Endodermal cell (in vitro differentiated cells): Measurements from ENCODE around the gene SERPINA9. TPM values are rescaled to one million over a fixed set of nuclear protein-coding genes. Genes with fewer than 3 reads are reported as not detected.

Source experiments
- DNase-seq: peaks from one replicate; pipeline ENCODE4 v3.0.0-alpha.2; 2017
- H3K27ac ChIP-seq: 2 replicates; pipeline ENCODE4 v1.5.1; 2013; ENCODE audit warnings: mild to moderate bottlenecking, low read depth, low read length, moderate library complexity
- H3K27me3 ChIP-seq: 2 replicates; pipeline ENCODE4 v1.6.1; 2013; ENCODE audit warnings: mild to moderate bottlenecking, low read length, moderate library complexity; ENCODE audit not compliant: insufficient read depth, control insufficient read depth, poor library complexity, severe bottlenecking
- H3K36me3 ChIP-seq: 2 replicates; pipeline ENCODE4 v1.7.0; 2013; ENCODE audit warnings: mild to moderate bottlenecking, low read length, moderate library complexity; ENCODE audit not compliant: control insufficient read depth, insufficient read depth
- H3K4me1 ChIP-seq: one replicate; pipeline ENCODE4 v1.7.0; 2013; ENCODE audit warnings: low read length; ENCODE audit not compliant: control insufficient read depth, insufficient read depth
- H3K4me3 ChIP-seq: 2 replicates; pipeline ENCODE4 v1.5.1; 2013; ENCODE audit warnings: mild to moderate bottlenecking, low read length, moderate library complexity
- H3K9ac ChIP-seq: 2 replicates; pipeline ENCODE4 v1.6.1; 2013; ENCODE audit warnings: mild to moderate bottlenecking, low read length, moderate library complexity; ENCODE audit not compliant: poor library complexity, severe bottlenecking; ENCODE audit errors: extremely low read depth
- H3K9me3 ChIP-seq: 2 replicates; pipeline ENCODE4 v1.6.1; 2013; ENCODE audit warnings: mild to moderate bottlenecking, low read length, moderate library complexity; ENCODE audit not compliant: control insufficient read depth
- H3K27ac Mint-ChIP-seq: 2 replicates; pipeline ENCODE4 v1.8.0; 2020; ENCODE audit warnings: mixed read lengths
- H3K27me3 Mint-ChIP-seq: 2 replicates; pipeline ENCODE4 v1.8.0; 2021; ENCODE audit warnings: mild to moderate bottlenecking, mixed read lengths; ENCODE audit not compliant: insufficient read depth
- H3K36me3 Mint-ChIP-seq: 2 replicates; pipeline ENCODE4 v1.8.0; 2020; ENCODE audit warnings: low read depth, mixed read lengths
- H3K4me1 Mint-ChIP-seq: 2 replicates; pipeline ENCODE4 v1.8.0; 2020; ENCODE audit warnings: mixed read lengths
- H3K4me3 Mint-ChIP-seq: 2 replicates; pipeline ENCODE4 v1.8.0; 2020; ENCODE audit warnings: mild to moderate bottlenecking, moderate library complexity, mixed read lengths
- H3K9me3 Mint-ChIP-seq: 2 replicates; pipeline ENCODE4 v1.8.0; 2020; ENCODE audit warnings: mild to moderate bottlenecking, mixed read lengths
- WGBS, 2 experiments: methylation state at CpG; one replicate each; pipeline versions ENCODE4 v1.1.5 to v1.1.7; 2013; ENCODE audit warnings: missing lambda C conversion rate in 2 of 2, mixed read lengths in 1 of 2; ENCODE audit not compliant: insufficient coverage in 1 of 2, insufficient read length in 1 of 2; 5-methylcytosine and 5-hydroxymethylcytosine counted together
- total RNA-seq, 2 donors: library from RNA; stranded (reverse); fragmentation: NEBNext Ultra II Directional in 1 of 2; extraction: Animal tissue kit (Norgen Biotek cat#: 25700) in 1 of 2; gene quantifications; 2 replicates in 1 of 2; 3 replicates in 1 of 2; pipeline ENCODE4 v1.2.1, GENCODE V29; 2021
- TF ChIP-seq, protein P1 (sequence below): fragments of 200-600 bp; sonication (generic); conservative IDR thresholded peaks from 2 replicates; pipeline ENCODE4 v1.5.0; 2021; ENCODE audit warnings: antibody characterized with exemption, mild to moderate bottlenecking

The SERPINA9 gene
- total RNA-seq, 2 donors from 2014 or later: not detected

DNA sequence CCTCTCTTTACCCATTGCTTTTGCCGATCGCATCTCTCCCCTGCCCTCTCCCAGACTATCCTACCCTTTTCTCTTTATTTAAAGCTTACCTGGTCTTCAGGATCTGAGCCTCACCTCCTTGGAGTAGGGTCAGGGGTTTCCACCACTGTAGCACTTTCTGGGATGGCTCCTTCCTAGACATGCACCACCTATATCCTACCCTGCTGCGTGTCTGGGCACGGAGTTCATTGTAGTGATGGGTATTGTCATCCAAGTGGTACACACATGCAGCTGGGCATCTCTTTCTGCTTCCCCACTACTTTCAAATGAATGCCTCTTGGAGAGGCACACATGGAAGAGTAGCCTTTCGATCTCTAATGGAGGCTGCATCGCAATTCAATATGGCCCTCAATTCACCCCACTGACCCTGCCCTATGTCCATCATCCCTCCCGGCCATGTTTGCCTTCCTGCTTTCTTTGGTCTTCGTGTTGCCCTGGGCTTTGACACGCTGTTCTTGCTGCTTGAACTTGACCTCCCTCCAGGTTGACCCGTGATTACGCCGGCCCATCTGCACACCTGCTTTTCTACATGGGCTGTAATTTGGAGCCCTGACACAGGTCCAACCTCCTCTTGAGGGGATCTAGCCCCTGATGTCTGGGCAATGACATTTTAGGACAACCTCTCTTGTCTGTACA, 34.3 kb downstream of the SERPINA9 start:
- peaks cover 3% of the 10 kb centered on the region for H3K9me3 Mint-ChIP-seq

DNA sequence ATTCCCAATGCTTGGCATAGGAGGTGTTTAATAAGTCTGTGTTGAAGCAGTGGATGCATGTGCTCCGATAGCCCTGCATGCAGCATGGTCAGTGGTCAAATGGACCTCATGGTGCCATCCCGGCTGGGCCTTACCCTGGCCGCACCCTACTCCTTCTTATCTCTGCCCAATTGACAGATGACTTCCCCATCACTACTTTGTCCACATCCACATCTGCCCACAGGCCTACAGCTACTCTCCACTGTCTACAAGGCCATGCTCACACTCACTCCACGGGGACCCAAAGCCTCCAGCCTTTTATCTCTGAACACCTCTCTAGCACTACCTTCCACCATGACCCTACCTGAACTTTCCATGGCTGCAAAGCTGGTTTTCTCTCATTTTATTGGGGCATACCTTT, 34.9 kb downstream of the SERPINA9 start:
- Histone ChIP-seq H3K27me3 (no peaks in the 10 kb centered on the region), H3K27ac (no peak overlapping the region), H3K9ac (no peak overlapping the region), H3K36me3 (no peaks in the 10 kb centered on the region), H3K4me1 (no peaks in the 10 kb centered on the region), H3K4me3 (no peak overlapping the region), H3K9me3 (no peaks in the 10 kb centered on the region)
- no peaks in the 10 kb centered on the region for H3K4me1 Mint-ChIP-seq
- no peaks in the 10 kb centered on the region for H3K27me3 Mint-ChIP-seq
- H3K36me3 Mint-ChIP-seq: no peaks in the 10 kb centered on the region
- H3K9me3 Mint-ChIP-seq: peaks cover 3% of the 10 kb centered on the region
- no peak for DNase-seq
- H3K27ac Mint-ChIP-seq: no peak overlapping the region
- no peak overlapping the region for H3K4me3 Mint-ChIP-seq
- 97% methylated on average over 4 of the region's 4 CpGs; no CpG with 5 or more reads in 1 of the 2 experiments for WGBS, 2 experiments
- TF ChIP-seq, protein P1, sequence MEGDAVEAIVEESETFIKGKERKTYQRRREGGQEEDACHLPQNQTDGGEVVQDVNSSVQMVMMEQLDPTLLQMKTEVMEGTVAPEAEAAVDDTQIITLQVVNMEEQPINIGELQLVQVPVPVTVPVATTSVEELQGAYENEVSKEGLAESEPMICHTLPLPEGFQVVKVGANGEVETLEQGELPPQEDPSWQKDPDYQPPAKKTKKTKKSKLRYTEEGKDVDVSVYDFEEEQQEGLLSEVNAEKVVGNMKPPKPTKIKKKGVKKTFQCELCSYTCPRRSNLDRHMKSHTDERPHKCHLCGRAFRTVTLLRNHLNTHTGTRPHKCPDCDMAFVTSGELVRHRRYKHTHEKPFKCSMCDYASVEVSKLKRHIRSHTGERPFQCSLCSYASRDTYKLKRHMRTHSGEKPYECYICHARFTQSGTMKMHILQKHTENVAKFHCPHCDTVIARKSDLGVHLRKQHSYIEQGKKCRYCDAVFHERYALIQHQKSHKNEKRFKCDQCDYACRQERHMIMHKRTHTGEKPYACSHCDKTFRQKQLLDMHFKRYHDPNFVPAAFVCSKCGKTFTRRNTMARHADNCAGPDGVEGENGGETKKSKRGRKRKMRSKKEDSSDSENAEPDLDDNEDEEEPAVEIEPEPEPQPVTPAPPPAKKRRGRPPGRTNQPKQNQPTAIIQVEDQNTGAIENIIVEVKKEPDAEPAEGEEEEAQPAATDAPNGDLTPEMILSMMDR: no peak

More for the DNA sequence above, 34.3 kb downstream of the SERPINA9 start:
- Mint-ChIP-seq H3K36me3 (no peaks in the 10 kb centered on the region), H3K4me3 (no peak overlapping the region), H3K27ac (no peak overlapping the region), H3K4me1 (no peaks in the 10 kb centered on the region), H3K27me3 (no peaks in the 10 kb centered on the region)
- TF ChIP-seq, protein P1: no peak
- H3K27ac ChIP-seq: no peak overlapping the region
- no peak overlapping the region for H3K9ac ChIP-seq
- no peak for DNase-seq
- no peaks in the 10 kb centered on the region for H3K36me3 ChIP-seq
- H3K9me3 ChIP-seq: no peaks in the 10 kb centered on the region
- no peaks in the 10 kb centered on the region for H3K27me3 ChIP-seq
- H3K4me3 ChIP-seq: no peak overlapping the region
- 90 to 99% methylated on average over 10 to 12 of the region's 12 CpGs for WGBS, 2 experiments
- H3K4me1 ChIP-seq: no peaks in the 10 kb centered on the region

DNA sequence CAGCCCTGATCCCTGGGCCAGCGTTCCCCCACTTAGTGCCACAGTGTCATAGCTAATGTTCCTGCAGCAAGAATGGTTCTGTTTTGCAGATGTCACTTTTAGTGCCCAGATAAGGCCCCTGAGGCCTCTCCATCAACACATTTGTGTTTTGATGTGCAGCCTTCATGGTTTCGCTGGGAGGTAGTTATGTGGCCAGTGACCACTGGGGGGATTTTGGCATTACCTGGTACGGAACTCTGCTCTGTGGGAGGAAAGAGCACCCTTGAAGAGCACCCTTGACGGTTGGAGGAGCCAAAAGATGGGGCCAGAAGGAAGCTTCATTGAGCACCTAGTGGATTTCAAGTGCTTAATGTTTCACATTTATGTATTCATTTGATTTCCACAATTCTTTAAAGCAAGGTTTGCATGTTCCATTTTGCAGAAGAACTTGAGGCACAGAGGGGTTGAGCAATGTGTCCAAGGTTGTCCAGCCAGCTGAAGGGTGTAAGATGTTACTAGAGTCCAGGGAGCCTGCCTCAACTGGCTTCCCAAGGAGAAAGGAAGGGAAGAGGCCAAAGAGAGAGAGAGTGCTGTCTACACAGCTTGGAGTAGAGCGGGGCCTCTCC, 36.4 kb downstream of the SERPINA9 start:
- no peaks in the 10 kb centered on the region for H3K4me1 ChIP-seq
- no peaks in the 10 kb centered on the region for H3K27me3 Mint-ChIP-seq

More for the DNA sequence above, 36.4 kb downstream of the SERPINA9 start:
- H3K27ac ChIP-seq: no peak overlapping the region
- H3K27me3 ChIP-seq: no peaks in the 10 kb centered on the region
- no peaks in the 10 kb centered on the region for H3K36me3 Mint-ChIP-seq
- no peak overlapping the region for H3K27ac Mint-ChIP-seq
- no peaks in the 10 kb centered on the region for H3K9me3 ChIP-seq
- TF ChIP-seq, protein P1: peak; percentile 62
- H3K4me1 Mint-ChIP-seq: no peaks in the 10 kb centered on the region
- no peak overlapping the region for H3K4me3 ChIP-seq
- peaks cover 8% of the 10 kb centered on the region for H3K9me3 Mint-ChIP-seq
- H3K4me3 Mint-ChIP-seq: no peak overlapping the region
- 88 to 100% methylated on average over 1 to 5 of the region's 5 CpGs for WGBS, 2 experiments
- H3K9ac ChIP-seq: no peak overlapping the region
- H3K36me3 ChIP-seq: no peaks in the 10 kb centered on the region
- no peak for DNase-seq
